Choroid plexus epithelial cell (primary cell): ENCODE measurements around the gene FTCDNL1.
A peak's percentile ranks its signal among the peaks of the same experiment; 100 is the strongest.

Source experiments
- DNase-seq: peaks from one replicate; pipeline ENCODE4 v3.0.0-alpha.2; 2010; ENCODE audit warnings: low read depth
- H3K4me3 ChIP-seq: 2 replicates; pipeline ENCODE4 v1.5.1; 2011; ENCODE audit warnings: low read depth, mild to moderate bottlenecking, control low read depth, low read length, moderate library complexity
- TF ChIP-seq, protein P1 (sequence below): conservative IDR thresholded peaks from 2 replicates; pipeline ENCODE4 v1.5.1; 2011; ENCODE audit warnings: low read depth, mild to moderate bottlenecking, control low read depth, inconsistent platforms, low read length, moderate library complexity

The FTCDNL1 gene

DNA sequence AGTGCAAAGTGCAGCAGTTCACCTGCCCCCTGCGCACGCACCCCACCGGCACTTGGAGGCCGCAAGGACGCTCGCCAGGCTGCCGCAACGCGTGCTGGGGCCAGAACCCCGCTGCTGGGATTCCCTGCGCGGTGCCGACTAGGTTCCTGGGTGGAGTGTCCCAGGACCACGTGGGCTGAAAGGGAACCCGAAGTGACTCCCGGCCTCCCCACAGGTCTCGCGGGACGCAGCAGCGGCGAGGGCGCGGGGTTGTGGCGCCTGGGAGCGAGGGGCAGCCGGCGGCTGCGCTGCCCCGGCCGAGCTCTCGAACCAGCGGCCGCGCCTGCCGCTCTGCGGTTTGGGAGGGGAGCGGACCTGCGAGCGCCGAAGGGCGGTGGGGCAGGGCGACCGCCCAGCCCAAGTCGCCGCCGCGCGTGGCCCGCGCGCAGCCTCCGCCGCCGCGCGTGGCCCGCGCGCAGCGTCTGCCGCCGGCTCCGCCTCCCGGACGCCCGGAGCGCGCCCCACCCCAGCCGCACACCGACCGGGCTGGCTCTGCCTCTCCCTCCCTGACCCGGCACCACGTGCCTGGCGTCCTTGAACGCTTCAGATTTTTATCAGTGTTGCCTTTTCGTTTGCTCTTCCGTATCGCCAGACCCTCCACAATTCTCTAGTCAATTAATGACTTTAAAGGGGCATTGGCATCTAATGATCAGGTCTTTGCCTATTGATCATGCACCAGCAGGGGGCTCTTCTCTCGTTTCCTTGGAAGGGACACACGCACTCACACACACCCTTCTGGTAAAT lies at the start of gene FTCDNL1:
Gene FTCDNL1, minus strand, starts transcription at position 475 of the 783 bp plus-strand sequence. CDS start 2,230 bp downstream, outside the sequence.
- TF ChIP-seq, protein P1, sequence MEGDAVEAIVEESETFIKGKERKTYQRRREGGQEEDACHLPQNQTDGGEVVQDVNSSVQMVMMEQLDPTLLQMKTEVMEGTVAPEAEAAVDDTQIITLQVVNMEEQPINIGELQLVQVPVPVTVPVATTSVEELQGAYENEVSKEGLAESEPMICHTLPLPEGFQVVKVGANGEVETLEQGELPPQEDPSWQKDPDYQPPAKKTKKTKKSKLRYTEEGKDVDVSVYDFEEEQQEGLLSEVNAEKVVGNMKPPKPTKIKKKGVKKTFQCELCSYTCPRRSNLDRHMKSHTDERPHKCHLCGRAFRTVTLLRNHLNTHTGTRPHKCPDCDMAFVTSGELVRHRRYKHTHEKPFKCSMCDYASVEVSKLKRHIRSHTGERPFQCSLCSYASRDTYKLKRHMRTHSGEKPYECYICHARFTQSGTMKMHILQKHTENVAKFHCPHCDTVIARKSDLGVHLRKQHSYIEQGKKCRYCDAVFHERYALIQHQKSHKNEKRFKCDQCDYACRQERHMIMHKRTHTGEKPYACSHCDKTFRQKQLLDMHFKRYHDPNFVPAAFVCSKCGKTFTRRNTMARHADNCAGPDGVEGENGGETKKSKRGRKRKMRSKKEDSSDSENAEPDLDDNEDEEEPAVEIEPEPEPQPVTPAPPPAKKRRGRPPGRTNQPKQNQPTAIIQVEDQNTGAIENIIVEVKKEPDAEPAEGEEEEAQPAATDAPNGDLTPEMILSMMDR = peak; percentile 62
- peak within 1 kb of the TSS; percentile 59 for H3K4me3 ChIP-seq
- DNase-seq = peak; percentile 31

DNA sequence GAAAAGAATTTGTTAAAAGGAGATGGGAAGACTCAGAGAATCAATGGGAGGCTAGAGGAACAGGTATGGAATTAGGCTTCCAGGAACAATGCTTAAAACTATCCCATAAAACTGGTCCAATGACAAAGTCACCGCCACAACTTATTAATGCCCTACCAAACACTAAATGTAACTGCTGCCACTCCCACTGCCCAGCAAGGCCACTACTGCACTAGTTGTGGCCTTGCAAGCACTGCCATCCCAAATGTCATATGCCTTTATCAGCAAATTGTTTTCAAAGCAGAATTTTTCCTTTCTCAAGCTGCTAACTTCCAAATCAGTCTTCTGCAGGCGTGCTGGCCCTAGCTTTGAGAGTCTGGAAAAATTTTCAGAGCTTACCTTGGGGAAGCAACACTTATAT lies 45.6 kb upstream of the FTCDNL1 start:
- DNase-seq = no peak
- no peak overlapping the region for H3K4me3 ChIP-seq
- TF ChIP-seq, protein P1 = no peak

DNA sequence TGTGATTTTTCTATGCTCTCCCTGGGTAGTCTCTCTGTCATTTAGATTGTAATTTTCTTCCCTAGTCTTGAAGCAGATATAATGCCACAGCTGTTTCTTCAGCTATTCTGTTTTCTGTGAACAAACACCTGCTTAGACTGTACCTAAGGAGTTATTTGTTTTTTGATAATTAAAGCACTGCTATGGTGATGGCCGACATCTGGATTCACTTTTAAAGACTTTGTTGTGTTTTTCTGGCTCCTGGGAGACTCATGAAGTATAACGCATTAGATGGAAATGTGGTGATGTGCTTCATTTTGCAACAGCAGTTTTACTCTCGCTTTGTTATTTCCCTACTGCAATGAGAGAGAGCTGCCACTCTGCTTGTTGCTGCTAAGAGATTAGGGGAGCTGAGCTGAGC lies 44.4 kb upstream of the FTCDNL1 start:
- no peak overlapping the region for H3K4me3 ChIP-seq
- TF ChIP-seq, protein P1 = no peak
- no peak for DNase-seq

DNA sequence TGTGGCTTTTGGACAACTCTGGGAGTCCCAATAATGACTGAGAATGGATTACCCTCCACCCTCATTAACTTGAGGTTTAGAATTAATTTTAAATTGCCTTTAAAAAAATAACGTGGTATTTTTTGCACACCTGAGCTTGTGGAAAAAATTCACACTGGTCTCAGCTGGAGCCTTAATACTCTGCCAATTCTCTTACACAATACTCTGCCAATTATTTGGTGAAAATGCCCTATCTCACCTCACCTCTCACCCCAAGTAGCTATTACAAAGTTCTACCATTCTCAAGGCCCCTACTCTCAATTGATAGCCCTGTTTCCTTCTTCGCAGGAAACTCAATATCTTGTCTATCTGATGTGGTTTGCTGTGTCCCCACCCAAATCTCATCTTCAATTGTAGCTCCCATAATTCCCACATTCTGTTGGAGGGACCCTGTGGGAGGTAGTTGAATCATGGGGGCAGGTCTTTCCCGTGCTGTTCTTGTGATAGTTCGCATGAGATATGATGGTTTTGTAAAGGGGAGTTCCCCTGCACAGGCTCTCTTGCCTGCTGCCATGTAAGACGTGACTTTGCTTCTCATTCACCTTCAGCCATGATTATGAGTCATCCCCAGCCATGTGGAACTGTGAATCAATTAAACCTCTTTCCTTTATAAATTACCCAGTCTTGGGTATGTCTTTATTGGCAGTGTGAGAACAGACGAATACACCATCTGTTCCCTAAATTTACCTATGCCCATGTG lies 32.7 kb upstream of the FTCDNL1 start:
- TF ChIP-seq, protein P1 = no peak

DNA sequence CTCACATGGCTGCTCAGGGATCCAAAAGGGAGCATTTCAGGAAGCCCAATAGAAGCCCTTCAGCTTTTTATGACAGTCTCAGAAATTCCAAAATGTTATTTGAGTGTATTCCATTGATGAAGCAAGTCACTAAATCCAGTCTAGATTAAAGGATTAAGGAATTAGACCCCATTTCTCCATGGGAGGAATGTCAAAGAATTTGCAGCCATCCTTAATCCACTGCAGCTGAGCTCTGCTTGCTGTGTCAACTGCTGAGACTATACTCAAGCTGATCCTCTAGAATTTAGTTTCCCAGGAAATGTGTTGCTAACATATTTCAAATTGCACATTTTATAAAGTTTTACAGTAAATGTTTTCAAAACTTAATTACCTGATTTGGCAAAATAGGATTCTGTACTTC lies 31.7 kb upstream of the FTCDNL1 start:
- H3K4me3 ChIP-seq = no peak overlapping the region
- TF ChIP-seq, protein P1 = no peak
- DNase-seq = no peak

More for the DNA sequence above, 32.7 kb upstream of the FTCDNL1 start:
- DNase-seq = no peak
- no peak overlapping the region for H3K4me3 ChIP-seq

DNA sequence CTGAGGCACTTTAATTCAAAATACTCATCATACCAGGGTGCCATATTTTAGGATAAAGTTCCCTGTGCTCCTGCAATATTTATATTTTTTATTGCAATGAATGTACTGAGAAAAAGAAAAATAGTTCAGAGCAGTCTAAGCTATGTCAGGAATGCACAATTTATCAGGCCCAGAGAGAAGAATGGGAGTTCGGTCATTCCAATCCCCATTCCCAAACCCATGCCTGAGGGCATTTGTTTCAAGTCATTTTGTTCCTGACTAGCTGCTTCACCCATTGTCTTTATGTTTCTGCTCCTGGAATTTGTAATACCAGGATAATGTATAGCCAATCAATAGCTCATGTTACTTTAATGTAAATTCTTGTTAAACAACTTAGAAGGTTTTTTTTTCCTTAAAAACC lies 24.4 kb upstream of the FTCDNL1 start:
- no peak overlapping the region for H3K4me3 ChIP-seq
- DNase-seq = peak; percentile 4
- TF ChIP-seq, protein P1 = no peak

DNA sequence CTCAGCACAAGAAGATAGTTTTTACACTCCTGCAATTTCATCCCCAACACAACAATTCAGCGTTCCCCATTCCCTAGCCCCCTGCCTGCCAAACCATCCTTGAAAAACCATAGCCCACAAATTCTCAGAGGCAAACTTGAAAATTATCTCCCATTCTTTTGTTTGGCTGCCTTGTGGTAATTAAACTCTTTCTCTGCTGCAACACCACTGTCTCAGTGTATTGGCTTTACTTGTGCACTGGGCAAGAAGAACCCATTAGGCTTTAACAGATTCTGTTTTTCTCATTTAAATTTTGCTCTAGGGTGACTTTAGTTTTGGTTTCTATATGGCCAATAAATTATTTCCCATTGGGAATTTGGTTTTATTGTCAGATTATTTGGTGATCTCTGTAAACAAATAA lies 23.2 kb upstream of the FTCDNL1 start:
- no peak overlapping the region for H3K4me3 ChIP-seq
- DNase-seq = no peak
- TF ChIP-seq, protein P1 = no peak
